GM18505 (cell line): ENCODE data around the gene CDH23.

Source experiments
- ATAC-seq: cut with Tn5 transposase; IDR thresholded peaks from one replicate; pipeline ENCODE4 v1.9.1; 2021; ENCODE audit not compliant: unreplicated experiment
- POLR2A ChIP-seq: IDR thresholded peaks from 4 replicates; pipeline ENCODE4 v1.6.1; 2011; ENCODE audit warnings: borderline replicate concordance; ENCODE audit not compliant: insufficient read depth, insufficient read length; ENCODE audit errors: extremely low read depth

CDH23 gene

DNA sequence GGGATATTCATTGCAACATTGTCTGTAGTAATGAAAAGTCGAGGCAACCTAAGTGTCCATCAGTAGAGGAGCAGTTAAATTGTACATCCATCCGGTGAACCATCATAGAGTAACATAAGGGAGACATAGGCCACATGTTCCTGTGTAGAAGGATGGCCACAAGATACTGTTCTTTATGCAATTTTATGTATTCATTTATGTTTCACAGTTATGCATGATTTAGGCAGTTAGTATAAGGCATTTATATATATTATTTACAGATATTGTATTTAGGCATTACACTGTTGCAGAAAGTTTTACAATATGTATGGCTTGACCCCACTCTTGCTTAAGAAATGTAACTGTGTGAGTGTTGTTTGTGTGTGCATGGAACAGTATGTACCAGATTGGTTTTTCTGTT, 36.0 kb upstream of the CDH23 start:
- no peak for TF ChIP-seq POLR2A
- no peak for ATAC-seq

DNA sequence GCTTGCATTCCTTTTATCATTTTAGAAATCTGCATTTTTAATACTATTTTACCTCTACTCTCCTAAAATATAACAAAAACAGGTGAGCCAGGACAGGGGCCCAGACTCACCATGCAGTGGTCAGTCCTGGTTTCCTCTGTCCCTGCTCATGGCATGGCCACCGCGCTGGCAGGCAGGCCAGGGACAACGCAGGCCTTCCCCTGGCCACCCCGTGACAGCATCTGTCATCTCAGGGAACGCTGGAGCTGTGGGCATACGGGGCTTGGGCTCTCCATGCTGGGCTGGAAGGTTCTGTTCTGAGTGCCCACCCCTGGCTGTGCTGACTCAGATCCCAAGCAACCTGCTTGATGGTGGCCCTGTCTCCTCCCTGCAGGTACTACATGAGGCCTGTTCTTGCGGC, 35.1 kb upstream of the CDH23 start:
- ATAC-seq, result no peak

DNA sequence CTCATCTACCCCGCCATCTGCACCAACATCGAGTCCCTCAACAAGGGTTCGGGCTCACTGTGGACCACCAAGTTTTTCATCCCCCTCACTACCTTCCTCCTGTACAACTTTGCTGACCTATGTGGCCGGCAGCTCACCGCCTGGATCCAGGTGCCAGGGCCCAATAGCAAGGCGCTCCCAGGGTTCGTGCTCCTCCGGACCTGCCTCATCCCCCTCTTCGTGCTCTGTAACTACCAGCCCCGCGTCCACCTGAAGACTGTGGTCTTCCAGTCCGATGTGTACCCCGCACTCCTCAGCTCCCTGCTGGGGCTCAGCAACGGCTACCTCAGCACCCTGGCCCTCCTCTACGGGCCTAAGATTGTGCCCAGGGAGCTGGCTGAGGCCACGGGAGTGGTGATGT, 34.6 kb upstream of the CDH23 start:
- ATAC-seq, result no peak

More for the DNA sequence above, 35.1 kb upstream of the CDH23 start:
- TF ChIP-seq POLR2A, result no peak

DNA sequence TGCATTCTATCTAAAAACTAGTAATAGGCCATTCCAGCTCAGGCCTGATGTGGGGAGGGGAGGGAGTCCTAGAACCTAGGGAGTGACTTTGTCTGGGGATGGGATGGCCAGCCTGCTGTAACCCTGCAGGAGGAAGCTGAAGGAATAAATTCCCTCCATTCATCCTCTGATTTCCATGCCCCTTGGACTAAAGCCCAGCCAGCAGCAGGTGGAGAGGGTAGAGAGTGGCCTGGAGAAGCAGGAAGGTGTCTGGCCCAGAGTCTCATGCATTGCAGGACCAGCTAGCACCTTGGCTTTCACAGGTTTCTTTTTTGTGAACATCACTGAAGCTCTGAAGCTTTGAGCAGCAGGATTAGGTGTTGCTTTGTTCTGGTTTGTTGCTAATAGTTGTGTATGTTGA, 32.8 kb upstream of the CDH23 start:
- ATAC-seq, result no peak
- TF ChIP-seq POLR2A, result no peak

More for the DNA sequence above, 34.6 kb upstream of the CDH23 start:
- TF ChIP-seq POLR2A, result no peak

DNA sequence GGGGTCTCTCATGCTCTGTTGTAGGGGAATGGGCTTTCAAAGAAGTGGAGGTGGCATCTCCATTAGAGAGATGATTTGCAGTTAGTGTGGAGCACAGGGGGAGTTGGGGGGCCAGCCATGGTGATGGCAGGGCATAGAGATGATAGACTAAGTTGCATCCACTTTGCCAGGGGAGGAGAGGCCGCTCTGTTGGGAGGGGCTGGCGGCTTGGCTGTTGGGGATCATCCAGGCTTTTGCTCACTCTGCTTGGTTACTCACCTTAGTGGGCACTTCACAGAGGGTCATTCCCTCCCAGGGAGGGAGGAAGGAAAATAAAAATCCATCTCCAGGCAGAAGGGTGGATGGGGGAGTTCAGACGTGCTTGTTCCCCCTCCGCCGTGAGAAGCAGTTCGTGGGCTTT, 31.4 kb upstream of the CDH23 start:
- ATAC-seq, result no peak
- TF ChIP-seq POLR2A, result no peak

DNA sequence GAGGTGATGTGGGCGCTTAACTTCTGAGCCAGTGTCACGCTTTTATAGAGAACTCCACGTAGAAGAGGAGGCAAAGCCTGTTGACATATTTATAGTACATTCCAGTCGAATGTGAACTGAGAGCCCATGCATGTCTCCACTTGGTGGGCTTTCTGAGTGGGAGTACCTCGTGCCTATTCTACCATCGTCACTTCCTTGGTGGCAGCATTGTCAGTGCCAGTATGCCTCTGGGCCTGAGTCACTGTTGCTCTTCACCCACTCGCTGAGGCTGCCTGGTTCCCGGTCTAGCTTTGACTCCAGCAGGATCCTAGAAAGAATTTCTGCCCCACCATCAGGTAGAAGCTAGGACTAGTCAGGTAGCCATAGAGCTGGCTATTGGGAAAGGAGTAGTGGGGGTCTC, 30.0 kb upstream of the CDH23 start:
- ATAC-seq, result no peak
- no peak for TF ChIP-seq POLR2A

DNA sequence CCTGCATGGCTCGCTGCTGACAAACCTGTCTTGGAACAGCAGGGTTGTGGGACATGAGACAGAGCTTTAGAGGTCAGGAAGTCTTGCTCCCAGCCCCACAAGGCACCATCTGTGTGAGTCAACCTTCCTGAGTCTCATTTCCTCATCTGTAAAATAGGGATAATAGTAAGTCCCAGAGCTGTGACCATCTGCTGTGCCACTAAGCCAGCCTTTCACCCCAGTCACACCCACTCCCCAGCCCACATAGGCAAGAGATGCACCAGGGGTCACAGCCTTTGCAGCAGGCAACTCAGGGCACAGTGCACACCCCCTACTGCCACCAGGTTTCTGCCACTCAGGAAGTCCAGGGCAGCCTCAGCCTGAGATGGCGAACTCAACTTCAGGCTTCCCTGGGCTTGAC, 29.4 kb upstream of the CDH23 start:
- ATAC-seq, result no peak
- no peak for TF ChIP-seq POLR2A

DNA sequence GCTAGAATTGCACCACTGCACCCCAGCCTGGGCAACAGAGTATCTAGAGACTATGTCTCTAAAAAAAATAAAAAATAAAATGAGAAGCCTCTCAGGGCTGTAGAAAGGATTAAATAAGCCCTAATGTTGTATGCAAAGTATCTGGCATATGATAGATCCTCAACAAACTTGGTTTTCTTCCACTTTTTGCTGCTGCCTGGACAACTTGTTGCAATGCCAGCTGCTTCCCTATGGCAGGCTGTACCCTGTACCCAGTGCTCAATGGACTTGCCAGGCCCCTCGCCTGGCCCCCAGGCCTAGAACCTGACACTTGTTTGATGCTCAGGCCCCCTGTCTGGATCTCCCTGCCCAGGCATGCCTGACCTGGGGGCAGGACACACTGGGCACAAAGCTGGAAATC, 28.5 kb upstream of the CDH23 start:
- TF ChIP-seq POLR2A, result no peak
- ATAC-seq, result no peak

DNA sequence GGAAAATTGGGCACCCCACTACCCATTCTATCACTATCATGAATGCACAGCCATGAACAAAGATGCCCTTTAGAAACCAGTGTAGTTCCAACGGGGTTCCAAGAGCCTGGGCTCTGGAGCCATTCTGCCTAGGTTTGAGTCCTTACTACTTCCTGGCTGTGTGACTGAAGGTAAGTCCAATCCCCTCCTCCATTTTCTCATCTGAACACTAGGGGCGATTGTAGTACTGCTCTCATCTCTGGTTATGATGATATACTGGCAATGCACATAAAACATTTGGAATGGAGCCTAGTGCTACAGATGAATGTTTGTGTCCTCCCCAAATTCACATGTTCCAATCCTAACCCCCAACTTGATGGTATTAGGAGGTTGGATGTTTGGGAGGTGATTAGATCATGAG, 28.1 kb upstream of the CDH23 start:
- no peak for ATAC-seq
- TF ChIP-seq POLR2A, result no peak

DNA sequence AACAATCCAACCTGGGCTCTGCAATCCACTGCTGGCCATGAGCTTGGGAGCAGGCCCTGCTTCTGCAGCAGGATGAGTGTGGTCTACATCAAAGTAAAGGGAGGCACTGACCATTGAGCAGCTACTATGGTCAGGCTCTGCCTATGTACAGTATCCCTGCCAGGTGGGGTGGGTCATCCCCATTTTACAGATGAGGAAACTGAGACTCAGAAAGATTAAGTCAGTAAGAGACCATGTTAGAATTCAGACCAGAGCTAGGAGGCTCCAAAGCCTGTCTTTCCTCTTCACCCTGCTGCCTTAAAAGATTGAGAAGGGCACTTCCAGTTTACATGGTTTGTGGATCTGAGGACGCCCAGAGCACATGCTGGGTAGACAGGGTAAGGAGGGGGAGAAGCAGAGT, 27.1 kb upstream of the CDH23 start:
- ATAC-seq, result no peak

DNA sequence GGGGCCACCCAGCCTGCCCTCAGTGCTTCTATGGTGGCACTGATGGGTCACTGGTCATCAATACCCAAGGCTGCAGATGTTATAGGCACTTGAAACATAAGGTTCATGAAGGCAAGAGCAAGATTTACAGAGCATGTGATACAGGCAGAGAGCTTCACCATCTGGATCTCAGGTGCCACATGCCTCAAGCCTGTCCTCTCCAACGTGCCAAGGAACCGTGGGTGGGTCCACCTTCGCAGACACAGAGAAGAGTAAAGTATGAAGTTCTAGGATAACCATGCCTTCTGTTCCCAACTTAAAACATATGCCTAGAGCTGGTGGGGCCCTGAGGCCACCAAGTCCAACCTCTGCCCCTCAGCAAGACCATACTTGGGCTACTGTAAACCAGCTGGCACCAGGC, 26.7 kb upstream of the CDH23 start:
- ATAC-seq, result no peak
- no peak for TF ChIP-seq POLR2A

More for the DNA sequence above, 27.1 kb upstream of the CDH23 start:
- no peak for TF ChIP-seq POLR2A

DNA sequence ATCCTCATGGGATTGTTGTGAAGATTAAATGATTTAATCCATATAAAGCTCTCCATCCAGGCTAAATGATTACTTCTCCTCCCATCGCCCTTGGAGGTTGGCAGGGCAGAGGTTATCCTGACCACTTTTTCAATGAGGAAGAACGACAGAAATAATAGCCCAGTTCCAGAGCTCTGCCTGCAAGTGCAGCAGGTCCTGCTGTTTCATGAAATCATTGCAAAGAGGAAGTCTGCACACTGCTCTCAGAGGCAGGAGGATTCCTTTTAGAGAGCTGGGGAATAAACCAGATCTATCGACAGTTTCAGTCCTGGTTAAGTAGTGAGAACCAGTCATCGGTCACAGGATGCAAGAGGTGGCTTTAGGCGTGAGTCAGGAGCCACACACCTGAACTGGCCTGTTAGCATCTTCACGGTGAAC, 25.0 kb upstream of the CDH23 start:
- peak; percentile 48 for ATAC-seq
- TF ChIP-seq POLR2A, result no peak

DNA sequence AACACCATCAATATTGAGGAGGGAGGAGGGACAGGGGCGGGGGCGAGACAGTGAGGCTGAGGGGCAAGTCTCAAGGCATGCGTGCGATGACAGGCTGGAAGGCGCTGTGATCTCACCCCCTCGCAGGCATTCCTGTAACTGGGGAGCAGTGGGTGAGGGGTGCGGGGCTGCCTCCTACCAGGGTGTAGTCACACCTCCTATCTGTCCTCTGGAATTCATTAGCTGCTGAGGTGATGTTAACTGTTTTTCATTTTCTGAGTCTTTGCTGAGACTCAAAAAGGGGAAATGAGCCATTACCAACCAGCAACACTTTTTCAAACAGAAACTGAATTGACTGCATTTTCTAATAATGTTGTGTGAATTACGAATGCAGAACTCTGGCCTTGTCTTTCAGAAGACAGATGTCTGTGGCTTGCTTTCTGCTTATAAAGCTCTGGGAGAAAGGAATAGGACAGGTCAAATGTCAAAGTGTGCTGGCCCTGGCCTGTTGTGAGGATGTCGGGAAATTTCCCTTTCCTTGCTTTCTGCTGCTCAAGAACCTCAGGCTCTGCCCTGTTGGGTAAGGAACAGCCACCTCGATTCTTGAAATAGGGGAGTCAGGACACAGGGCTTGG, 23.7 kb upstream of the CDH23 start:
- peak; percentile 34 for ATAC-seq
- TF ChIP-seq POLR2A, result no peak

DNA sequence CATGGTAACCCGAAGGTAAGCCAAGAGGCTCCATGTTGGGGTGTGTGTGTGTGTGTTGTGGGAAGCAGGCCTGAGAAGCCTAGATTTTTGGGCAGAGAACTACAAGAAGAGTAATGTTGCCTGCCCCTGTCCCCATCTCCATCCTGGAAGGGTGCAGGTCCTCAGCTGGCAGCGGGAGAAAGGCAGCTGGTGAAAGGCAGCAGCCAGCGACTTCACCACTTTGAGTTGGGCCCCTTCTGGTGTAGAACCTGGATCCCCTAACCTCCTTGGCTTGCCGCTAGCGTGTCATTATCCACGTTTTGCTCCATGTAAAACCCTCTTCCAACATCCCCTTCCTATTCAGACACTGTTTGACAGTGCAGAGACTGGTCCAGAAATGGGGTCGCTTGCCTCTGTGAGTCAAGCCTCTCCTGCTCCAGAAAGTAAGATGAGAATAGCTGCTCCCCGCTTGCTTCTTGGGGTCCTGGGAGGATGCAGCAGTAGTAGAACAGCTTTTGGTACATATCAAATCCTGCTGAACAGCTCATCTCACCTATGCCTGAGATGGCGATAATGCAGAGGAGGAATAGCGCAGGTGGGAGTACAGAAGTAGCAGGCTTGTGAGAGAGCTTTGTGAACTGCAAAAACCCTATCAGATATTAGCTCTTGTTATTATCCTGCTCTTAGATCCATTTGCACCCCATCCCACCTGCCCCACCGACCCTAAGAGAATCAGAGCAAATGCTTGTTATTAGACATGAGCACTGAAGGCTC, 22.1 kb upstream of the CDH23 start:
- TF ChIP-seq POLR2A, result no peak

More for the DNA sequence above, 22.1 kb upstream of the CDH23 start:
- no peak for ATAC-seq
